OCI-LY1 (cell line): Measurements from ENCODE around the gene PITPNM3.

Experiments used
- H2AFZ ChIP-seq: fragments of 200-600 bp; sonication (generic), shearing (Covaris generic); 2 replicates; pipeline ENCODE4 v1.6.0; 2014; ENCODE audit warnings: antibody characterized with exemption, mild to moderate bottlenecking, low read length
- H3F3A ChIP-seq: fragments of 200-600 bp; sonication (generic), shearing (Covaris generic); 2 replicates; pipeline ENCODE4 v1.6.0; 2014; ENCODE audit warnings: mild to moderate bottlenecking, antibody characterized with exemption, low read length, moderate library complexity; ENCODE audit not compliant: insufficient read depth
- H3K27ac ChIP-seq: fragments of 200-600 bp; sonication (generic); 2 replicates; pipeline ENCODE4 v1.5.1; 2014; ENCODE audit warnings: low read length, mixed run types, mild to moderate bottlenecking, low read depth; ENCODE audit not compliant: poor library complexity, severe bottlenecking
- H3K27me3 ChIP-seq: fragments of 200-600 bp; sonication (generic); 2 replicates; pipeline ENCODE4 v1.6.0; 2014; ENCODE audit warnings: antibody characterized with exemption, mild to moderate bottlenecking, low read length, moderate library complexity; ENCODE audit not compliant: insufficient read depth
- H3K36me3 ChIP-seq: fragments of 200-600 bp; sonication (generic); 2 replicates; pipeline ENCODE4 v1.6.1; 2014; ENCODE audit warnings: mild to moderate bottlenecking, antibody characterized with exemption, low read length, moderate library complexity, mixed read lengths; ENCODE audit not compliant: insufficient read depth
- H3K4me1 ChIP-seq: fragments of 200-600 bp; sonication (generic); 2 replicates; pipeline ENCODE4 v1.5.1; 2014; ENCODE audit warnings: mild to moderate bottlenecking, low read length, moderate library complexity; ENCODE audit not compliant: insufficient read depth, severe bottlenecking
- H3K4me2 ChIP-seq: fragments of 200-600 bp; sonication (generic), shearing (Covaris generic); 2 replicates; pipeline ENCODE4 v1.6.1; 2014; ENCODE audit warnings: low read length
- H3K4me3 ChIP-seq: fragments of 200-600 bp; sonication (generic); 2 replicates; pipeline ENCODE4 v1.5.1; 2014; ENCODE audit warnings: low read length, low read depth, mild to moderate bottlenecking, mixed read lengths; ENCODE audit not compliant: poor library complexity, severe bottlenecking
- H3K79me2 ChIP-seq: fragments of 200-600 bp; shearing (Covaris generic); 2 replicates; pipeline ENCODE4 v1.6.1; 2016; ENCODE audit warnings: mixed run types, low read length, mixed read lengths; ENCODE audit not compliant: insufficient read depth
- H3K9ac ChIP-seq: fragments of 200-600 bp; sonication (generic), shearing (Covaris generic); 2 replicates; pipeline ENCODE4 v1.6.1; 2014; ENCODE audit warnings: mild to moderate bottlenecking, low read length, mixed read lengths
- H3K9me2 ChIP-seq: fragments of 200-600 bp; sonication (generic), shearing (Covaris generic); 2 replicates; pipeline ENCODE4 v1.6.1; 2014; ENCODE audit warnings: low read depth, mild to moderate bottlenecking, low read length, mixed read lengths
- H3K9me3 ChIP-seq: fragments of 200-600 bp; shearing (Covaris generic); 2 replicates; pipeline ENCODE4 v1.6.1; 2014; ENCODE audit warnings: low read length, mixed read lengths
- H4K20me1 ChIP-seq: fragments of 200-600 bp; sonication (generic), shearing (Covaris generic); 2 replicates; pipeline ENCODE4 v1.6.0; 2016; ENCODE audit warnings: mild to moderate bottlenecking, low read length; ENCODE audit not compliant: insufficient read depth
- CTCF ChIP-seq: fragments of 200-600 bp; sonication (generic), shearing (Covaris generic); IDR thresholded peaks from 2 replicates; pipeline ENCODE4 v1.5.1; 2017; ENCODE audit warnings: mild to moderate bottlenecking, antibody characterized with exemption, low read length, moderate library complexity, mixed read lengths
- EZH2 ChIP-seq: fragments of 200-600 bp; sonication (generic), shearing (Covaris generic); IDR thresholded peaks from 2 replicates; pipeline ENCODE4 v1.8.0; 2017; ENCODE audit warnings: borderline replicate concordance, mixed run types, mild to moderate bottlenecking, antibody characterized with exemption, low read length, moderate library complexity, mixed read lengths

Gene PITPNM3

GRCh38 chr17:6470751-6471521 lies 85.4 kb downstream of the PITPNM3 start:
- Histone ChIP-seq H2AFZ (no peak overlapping the region), H3K9ac (no peak overlapping the region), H3K9me2 (no peaks in the 10 kb centered on the region), H3K79me2 (no peaks in the 10 kb centered on the region), H3K4me1 (no peaks in the 10 kb centered on the region), H3K4me3 (no peak overlapping the region), H3K4me2 (no peak overlapping the region), H3K27ac (no peak overlapping the region), H3K36me3 (no peaks in the 10 kb centered on the region), H3F3A (no peaks in the 10 kb centered on the region), H3K9me3 (no peaks in the 10 kb centered on the region), H3K27me3 (no peaks in the 10 kb centered on the region), H4K20me1 (no peaks in the 10 kb centered on the region)
- TF ChIP-seq EZH2 (no peak), CTCF (no peak)

- Histone ChIP-seq H3K4me2 (no peak overlapping the region), H3K27me3 (no peaks in the 10 kb centered on the region), H3K4me3 (no peak overlapping the region), H3K9me2 (no peaks in the 10 kb centered on the region), H3K79me2 (no peaks in the 10 kb centered on the region), H2AFZ (no peak overlapping the region), H4K20me1 (no peaks in the 10 kb centered on the region), H3K27ac (no peak overlapping the region), H3F3A (no peaks in the 10 kb centered on the region), H3K9me3 (no peaks in the 10 kb centered on the region), H3K36me3 (no peaks in the 10 kb centered on the region), H3K9ac (no peak overlapping the region), H3K4me1 (no peaks in the 10 kb centered on the region)
- TF ChIP-seq EZH2 (no peak), CTCF (no peak)
Observed at GRCh38 chr17:6470146-6470718, 86.1 kb downstream of the PITPNM3 start.

DNA sequence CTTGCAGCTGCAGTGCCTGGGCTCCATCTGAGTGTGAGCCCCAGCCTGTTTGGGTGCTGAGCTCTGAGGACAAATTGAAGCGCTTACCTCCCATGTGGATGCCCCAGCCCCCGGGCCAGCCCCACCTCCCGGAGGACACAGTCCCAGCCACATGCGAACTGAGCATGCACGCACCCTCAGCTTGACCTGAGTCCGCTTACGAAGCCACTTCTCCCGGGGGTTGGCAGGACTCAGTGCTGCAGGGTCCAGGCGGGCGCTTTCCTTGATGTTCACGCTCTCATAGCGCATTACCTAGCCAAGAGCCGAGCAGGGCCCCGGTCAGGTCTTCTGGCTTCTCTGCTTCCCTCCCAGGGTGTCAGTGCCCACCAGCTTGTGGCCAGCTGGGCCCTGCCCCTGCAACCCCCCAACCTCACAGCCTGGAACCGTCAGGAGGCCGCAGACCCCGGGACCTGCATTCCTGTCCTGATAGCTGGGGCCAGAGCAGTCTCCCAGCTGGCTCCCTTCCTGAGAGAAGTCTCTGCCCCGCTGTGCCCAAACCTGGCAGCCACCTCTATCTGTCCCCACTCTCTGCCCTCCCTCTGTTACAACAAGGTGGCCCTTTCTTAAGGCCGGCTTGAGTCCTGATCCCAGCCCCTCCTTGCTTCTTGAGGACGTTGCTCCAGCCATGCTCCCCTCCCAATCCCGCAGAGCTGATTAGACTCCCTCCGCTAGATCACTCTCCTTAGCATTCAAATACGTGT lies 88.1 kb downstream of the PITPNM3 start:
- Histone ChIP-seq H3K27ac (no peak overlapping the region), H3F3A (no peaks in the 10 kb centered on the region), H3K9me2 (no peaks in the 10 kb centered on the region), H3K9ac (no peak overlapping the region), H3K9me3 (no peaks in the 10 kb centered on the region), H3K79me2 (no peaks in the 10 kb centered on the region), H2AFZ (no peak overlapping the region), H3K27me3 (no peaks in the 10 kb centered on the region), H3K4me3 (no peak overlapping the region), H3K4me2 (no peak overlapping the region), H4K20me1 (no peaks in the 10 kb centered on the region), H3K4me1 (no peaks in the 10 kb centered on the region), H3K36me3 (no peaks in the 10 kb centered on the region)
- TF ChIP-seq EZH2, result no peak
- no peak for TF ChIP-seq CTCF
